T-cell (primary cell): ENCODE results near the gene SCT. TPM values are rescaled to one million over a fixed set of nuclear protein-coding genes. Genes with fewer than 3 reads are reported as not detected.

ENCODE experiments used
- ATAC-seq, 4 experiments: fragments of 200-7000 bp in 3 of 4; fragments of 150-1000 bp in 1 of 4; cut with Tn5 transposase; replicated peaks in 1 of 4; 1 replicate in 3 of 4; 2 replicates in 1 of 4; pipeline ENCODE4 v1.10.0; 2021; ENCODE audit warnings: moderate library complexity in 3 of 4, mild to moderate bottlenecking in 2 of 4, moderate number of reproducible peaks in 1 of 4
- CTCF ChIA-PET, 2 donors: fragments of 300-600 bp; sonication (Branson Sonifier 250); formaldehyde crosslinking; loops; one replicate each; lab custom pipeline; 2022; ENCODE audit warnings: antibody characterized with exemption in 2 of 2; lab: Charles Lee
- POLR2A ChIA-PET, 2 donors: fragments of 300-600 bp; sonication (Branson Sonifier 250); formaldehyde crosslinking; loops; one replicate each; lab custom pipeline; 2022; ENCODE audit warnings: antibody characterized with exemption in 2 of 2; lab: Charles Lee
- DNase-seq, 35 experiments: peaks; one replicate each; pipeline versions ENCODE4 v3.0.0 to v3.0.0-alpha.2; 2013 to 2023
- H3K27ac ChIP-seq: one replicate; pipeline ENCODE4 v1.5.1; 2013; ENCODE audit warnings: low read length
- H3K27me3 ChIP-seq, 2 experiments: replicated peaks in 1 of 2; 1 replicate in 1 of 2; 2 replicates in 1 of 2; pipeline versions ENCODE4 v1.6.1 to v1.7.0; 2013; ENCODE audit warnings: low read length in 1 of 2, mixed read lengths in 1 of 2; ENCODE audit not compliant: control insufficient read depth in 2 of 2, insufficient read depth in 2 of 2; ENCODE audit errors: extremely low read depth in 1 of 2
- H3K36me3 ChIP-seq, 2 donors: 1 replicate in 1 of 2; 2 replicates in 1 of 2; pipeline versions ENCODE4 v1.6.1 to v1.7.0; 2013; ENCODE audit warnings: low read length in 1 of 2; ENCODE audit not compliant: control insufficient read depth in 2 of 2, insufficient read depth in 1 of 2; ENCODE audit errors: extremely low read depth in 1 of 2
- H3K4me1 ChIP-seq, 2 experiments: 1 replicate in 1 of 2; 2 replicates in 1 of 2; pipeline versions ENCODE4 v1.6.1 to v1.7.0; 2013; ENCODE audit warnings: low read length in 2 of 2, mixed read lengths in 1 of 2; ENCODE audit not compliant: insufficient read depth in 2 of 2, control insufficient read depth in 1 of 2; ENCODE audit errors: extremely low read depth in 1 of 2
- H3K4me3 ChIP-seq, 2 donors: 1 replicate in 1 of 2; 2 replicates in 1 of 2; pipeline versions ENCODE4 v1.5.1 to v1.7.0; 2013; ENCODE audit warnings: mild to moderate bottlenecking in 2 of 2, low read length in 1 of 2, moderate library complexity in 1 of 2; ENCODE audit not compliant: control insufficient read depth in 1 of 2; ENCODE audit errors: extremely low read depth in 1 of 2
- H3K9me3 ChIP-seq: 2 replicates; pipeline ENCODE4 v1.7.0; 2013
- H3K27ac Mint-ChIP-seq, 2 donors: one replicate each; pipeline ENCODE4 v1.8.0; 2020 to 2021; ENCODE audit warnings: mild to moderate bottlenecking in 2 of 2, mixed read lengths in 2 of 2
- H3K27me3 Mint-ChIP-seq, 2 donors: one replicate each; pipeline ENCODE4 v1.8.0; 2021 to 2022; ENCODE audit warnings: mixed read lengths in 2 of 2
- H3K36me3 Mint-ChIP-seq: one replicate; pipeline ENCODE4 v1.8.0; 2021; ENCODE audit warnings: mixed read lengths
- H3K4me1 Mint-ChIP-seq, 3 donors: one replicate each; pipeline ENCODE4 v1.8.0; 2020 to 2022; ENCODE audit warnings: mixed read lengths in 3 of 3, mild to moderate bottlenecking in 1 of 3
- H3K4me3 Mint-ChIP-seq, 3 donors: one replicate each; pipeline ENCODE4 v1.8.0; 2020 to 2022; ENCODE audit warnings: mild to moderate bottlenecking in 3 of 3, mixed read lengths in 3 of 3, moderate library complexity in 3 of 3
- H3K9me3 Mint-ChIP-seq, 3 donors: one replicate each; pipeline ENCODE4 v1.8.0; 2020 to 2022; ENCODE audit warnings: mixed read lengths in 3 of 3
- WGBS: methylation state at CpG from one replicate; pipeline ENCODE4 v1.1.5; 2013; ENCODE audit warnings: missing lambda C conversion rate; ENCODE audit not compliant: insufficient coverage; 5-methylcytosine and 5-hydroxymethylcytosine counted together
- total RNA-seq, 35 experiments: library from RNA in 6 of 35; stranded (reverse) in 6 of 35; fragments of 120-200 nt in 1 of 35; gene quantifications; one replicate each; pipeline versions ENCODE4 v1.2.1 to v1.2.4 and lab custom pipeline; 2013 to 2026

SCT gene
- total RNA-seq, 5 donors from 2014 or later (not counting 1 experiment from before 2014, with no cell fraction given), result not detected

DNA sequence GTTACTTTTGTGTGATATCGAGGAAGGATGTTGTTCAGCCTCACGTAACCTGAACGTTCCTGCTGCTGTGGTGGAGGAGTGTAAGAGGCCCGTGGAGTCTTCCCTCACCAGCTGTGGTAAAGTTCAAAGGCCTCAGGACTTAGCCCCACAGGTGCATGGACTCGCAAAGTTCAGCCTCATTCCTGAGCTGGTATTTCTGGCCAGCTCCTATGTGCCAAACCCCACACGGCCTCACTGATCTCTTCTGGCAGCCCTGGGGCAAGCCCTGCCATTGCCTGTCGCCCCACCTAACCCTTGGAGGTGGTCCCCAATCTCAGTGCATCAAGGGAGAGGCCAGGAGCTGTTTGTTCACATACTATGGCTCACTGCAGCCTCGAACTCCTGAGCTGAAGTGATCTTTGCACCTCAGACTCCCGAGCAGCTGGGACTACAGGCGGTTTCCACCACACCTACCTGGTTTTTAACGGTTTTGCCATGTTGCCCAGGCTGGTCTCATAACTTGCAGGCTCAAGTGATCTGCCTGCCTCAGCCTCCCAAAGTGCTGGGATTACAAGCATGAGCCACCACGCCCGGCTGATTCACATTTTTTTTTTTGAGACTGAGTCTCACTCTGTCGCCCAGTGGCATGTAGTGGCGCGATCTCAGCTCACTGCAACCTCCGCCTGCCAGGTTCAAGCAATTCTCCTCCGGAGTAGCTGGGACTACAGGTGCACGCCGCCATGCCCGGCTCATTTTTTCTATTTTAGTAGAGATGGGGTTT lies 48.5 kb downstream of the SCT start:
- ATAC-seq, result no peak
- Histone ChIP-seq H3K27me3 (peaks cover 0 to 10% of the 10 kb centered on the region in 2 experiments), H3K36me3 (peaks cover 6 to 20% of the 10 kb centered on the region in 2 donors), H3K4me1 (peaks cover 29 to 62% of the 10 kb centered on the region in 2 experiments), H3K9me3 (no peaks in the 10 kb centered on the region), H3K4me3 (peak overlapping the region; percentile 74 to 93), H3K27ac (no peak overlapping the region)
- ChIA-PET POLR2A (no interaction called here), CTCF (interaction anchor here (0.5 to 1.0 kb wide), 3 partner anchors 13 to 232 kb away, joined by 3 read pairs; no protein-coding TSS in a partner anchor)
- peak overlapping the region in 1 of 2 donors; percentile 22 for H3K27ac Mint-ChIP-seq
- DNase-seq, result no peak
- H3K4me1 Mint-ChIP-seq, result peaks cover 56 to 63% (median 58%) of the 10 kb centered on the region in 3 donors
- H3K4me3 Mint-ChIP-seq, result peak overlapping the region; percentile 83 to 87 (median 84)
- peaks cover 0 to 5% of the 10 kb centered on the region in 2 donors for H3K27me3 Mint-ChIP-seq
- 41% methylated on average over 13 of the region's 21 CpGs for WGBS
- no peaks in the 10 kb centered on the region for H3K9me3 Mint-ChIP-seq
- H3K36me3 Mint-ChIP-seq, result peaks cover 7% of the 10 kb centered on the region

- ChIA-PET POLR2A (no interaction called here), CTCF (no interaction called here)
- Mint-ChIP-seq H3K27me3 (peaks cover 0 to 5% of the 10 kb centered on the region in 2 donors), H3K4me1 (peaks cover 56 to 66% (median 61%) of the 10 kb centered on the region in 3 donors), H3K36me3 (peaks cover 7% of the 10 kb centered on the region), H3K4me3 (peak overlapping the region; percentile 83 to 87 (median 84)), H3K9me3 (no peaks in the 10 kb centered on the region), H3K27ac (peak overlapping the region; percentile 83 to 86)
- H3K9me3 ChIP-seq, result no peaks in the 10 kb centered on the region
- peak overlapping the region; percentile 74 to 93 for H3K4me3 ChIP-seq
- H3K27me3 ChIP-seq, result peaks cover 0 to 13% of the 10 kb centered on the region in 2 experiments
- peaks cover 29 to 68% of the 10 kb centered on the region in 2 experiments for H3K4me1 ChIP-seq
- DNase-seq (no peak), ATAC-seq (no peak)
- H3K27ac ChIP-seq, result no peak overlapping the region
- H3K36me3 ChIP-seq, result peaks cover 6 to 17% of the 10 kb centered on the region in 2 donors
- 66% methylated on average over 2 of the region's 6 CpGs for WGBS
Observed at GRCh38 chr11:577611-577894, 49.4 kb downstream of the SCT start.

DNA sequence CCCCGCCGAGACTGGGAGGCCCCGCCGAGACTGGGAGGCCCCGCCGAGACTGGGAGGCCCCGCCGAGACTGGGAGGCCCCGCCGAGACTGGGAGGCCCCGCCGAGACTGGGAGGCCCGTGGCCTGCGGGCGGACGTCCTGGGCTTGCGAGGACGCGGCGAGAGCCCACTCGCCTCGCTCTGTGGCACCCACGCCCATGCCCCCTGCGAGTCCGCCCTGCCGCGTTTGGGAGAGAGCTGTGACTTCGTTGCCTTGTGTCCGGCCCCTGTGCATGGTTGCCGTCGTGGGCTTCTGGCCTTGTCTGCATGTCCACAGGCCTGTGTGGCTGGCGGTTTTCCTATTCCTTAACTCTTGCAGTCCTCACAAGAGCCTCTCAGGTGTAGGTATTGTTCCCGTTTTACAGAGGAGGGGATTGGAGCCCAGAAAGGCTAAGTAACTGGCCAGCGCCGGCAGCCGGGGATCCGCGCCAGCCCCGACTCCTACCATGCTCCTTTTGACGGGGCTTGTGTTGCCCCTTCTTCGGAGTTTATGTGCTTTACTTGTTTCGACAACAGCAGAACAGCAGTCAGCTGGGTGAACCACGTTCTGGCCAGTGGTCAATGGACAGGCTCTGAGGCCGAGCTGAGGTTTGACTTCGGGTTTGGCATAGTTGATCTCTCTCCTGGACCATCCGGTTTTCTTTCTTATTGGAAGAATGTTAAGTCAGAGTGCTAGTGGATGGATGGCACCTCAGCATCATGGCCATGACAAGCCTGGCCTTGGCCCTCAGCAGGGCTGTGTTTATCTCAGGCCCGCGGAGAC lies 50.0 kb downstream of the SCT start:
- Mint-ChIP-seq H3K27ac (peak overlapping the region; percentile 83 to 86), H3K9me3 (no peaks in the 10 kb centered on the region), H3K4me1 (peaks cover 56 to 65% (median 61%) of the 10 kb centered on the region in 3 donors), H3K4me3 (peak overlapping the region; percentile 83 to 87 (median 84)), H3K27me3 (peaks cover 0 to 5% of the 10 kb centered on the region in 2 donors), H3K36me3 (peaks cover 7% of the 10 kb centered on the region)
- Histone ChIP-seq H3K4me3 (peak overlapping the region; percentile 74 to 93), H3K36me3 (peaks cover 6 to 14% of the 10 kb centered on the region in 2 donors), H3K9me3 (no peaks in the 10 kb centered on the region), H3K27ac (no peak overlapping the region), H3K4me1 (peaks cover 29 to 68% of the 10 kb centered on the region in 2 experiments), H3K27me3 (peaks cover 0 to 13% of the 10 kb centered on the region in 2 experiments)
- DNase-seq (no peak), ATAC-seq (no peak)
- ChIA-PET CTCF (no interaction called here), POLR2A (interaction anchor here in 1 of 2 donors (0.5 kb wide), 1 partner anchor 8 kb away, joined by 3 read pairs; no protein-coding TSS in a partner anchor)
- WGBS, result 7% methylated on average over 40 of the region's 48 CpGs

Other genes starting within 250 kb of the SCT start
- gene PKP3, start 233.0 kb downstream of the SCT start, total RNA-seq, result under 1 TPM in 4 of 5 donors, not detected in 1; 0.32 to 0.85 (median 0.47) TPM
- gene SIGIRR, start 212.2 kb downstream of the SCT start, total RNA-seq, result 100 to 1,000 TPM; 395 to 488 (median 460) TPM
- gene ANO9, start 185.2 kb downstream of the SCT start, total RNA-seq, result 100 to 1,000 TPM; 103 to 128 (median 120) TPM
- 10 to 100 TPM; 22.4 to 33.5 (median 28.7) TPM for gene PTDSS2, start 176.9 kb downstream of the SCT start, total RNA-seq
- 100 to 1,000 TPM; 126 to 141 (median 131) TPM for gene RNH1, start 119.9 kb downstream of the SCT start, total RNA-seq
- 10 to 100 TPM; 27.6 to 53.4 (median 47.6) TPM for gene HRAS, start 91.6 kb downstream of the SCT start, total RNA-seq
- gene LRRC56, start 89.7 kb downstream of the SCT start, total RNA-seq, result 1 to 10 TPM; 3.4 to 6.1 (median 5.6) TPM
- 10 to 100 TPM in 1 of 5 donors, 1 to 10 TPM in 4; 5.1 to 13.4 (median 8.8) TPM for gene LMNTD2, start 66.4 kb downstream of the SCT start, total RNA-seq
- gene RASSF7, start 66.2 kb downstream of the SCT start, total RNA-seq, result 10 to 100 TPM; 23.2 to 68.4 (median 63.4) TPM
- 10 to 100 TPM; 40.2 to 69.4 (median 66.3) TPM for gene PHRF1, start 50.7 kb downstream of the SCT start, total RNA-seq
- gene IRF7, start 11.2 kb downstream of the SCT start, total RNA-seq, result 100 to 1,000 TPM in 1 of 5 donors, 10 to 100 TPM in 4; 58.9 to 128 (median 73.7) TPM
- gene CDHR5, start 2.2 kb downstream of the SCT start, total RNA-seq, result under 1 TPM in 2 of 5 donors, not detected in 3; 0.26 to 0.29 TPM
- gene DRD4, start 10.1 kb upstream of the SCT start, total RNA-seq, result 1 to 10 TPM in 2 of 5 donors, under 1 TPM in 3; 0.49 to 1.3 (median 0.98) TPM
- gene DEAF1, start 68.0 kb upstream of the SCT start, total RNA-seq, result 100 to 1,000 TPM in 1 of 5 donors, 10 to 100 TPM in 4; 55.8 to 121 (median 57.3) TPM
- 10 to 100 TPM; 21.2 to 43.9 (median 42.4) TPM for gene TMEM80, start 68.6 kb upstream of the SCT start, total RNA-seq
- 10 to 100 TPM in 4 of 5 donors, 1 to 10 TPM in 1; 7.5 to 18.5 (median 14.6) TPM for gene EPS8L2, start 79.0 kb upstream of the SCT start, total RNA-seq
- 100 to 1,000 TPM in 3 of 5 donors, 10 to 100 TPM in 2; 60.5 to 106 (median 102) TPM for gene TALDO1, start 120.3 kb upstream of the SCT start, total RNA-seq
- gene GATD1, start 150.3 kb upstream of the SCT start, total RNA-seq, result 10 to 100 TPM; 40.8 to 73.5 (median 70.2) TPM
- under 1 TPM in 3 of 5 donors, not detected in 2; 0.18 to 0.28 (median 0.20) TPM for gene CEND1, start 162.9 kb upstream of the SCT start, total RNA-seq
- 10 to 100 TPM; 22.4 to 37.4 (median 35.1) TPM for gene SLC25A22, start 171.1 kb upstream of the SCT start, total RNA-seq
- gene PIDD1, start 178.1 kb upstream of the SCT start, total RNA-seq, result 10 to 100 TPM; 31.1 to 46.6 (median 39.1) TPM
- 1,000 to 10,000 TPM; 4,736 to 5,826 (median 5,260) TPM for gene RPLP2, start 182.8 kb upstream of the SCT start, total RNA-seq
- gene PNPLA2, start 191.7 kb upstream of the SCT start, total RNA-seq, result 100 to 1,000 TPM; 172 to 212 (median 206) TPM
- 1 to 10 TPM; 1.4 to 2.9 (median 1.5) TPM for gene CRACR2B, start 200.7 kb upstream of the SCT start, total RNA-seq
- gene CD151, start 205.8 kb upstream of the SCT start, total RNA-seq, result 10 to 100 TPM; 14.9 to 28.2 (median 25.6) TPM
- 10 to 100 TPM; 34.2 to 73.9 (median 68.7) TPM for gene POLR2L, start 215.3 kb upstream of the SCT start, total RNA-seq
- gene TSPAN4, start 215.7 kb upstream of the SCT start, total RNA-seq, result 1 to 10 TPM; 3.1 to 5.8 (median 4.4) TPM